PFSK-1 (cell line): ENCODE data around the gene SOX30.

Source experiments
- POLR2AphosphoS5 ChIP-seq: IDR thresholded peaks from 2 replicates; pipeline ENCODE4 v1.6.1; 2012; ENCODE audit warnings: low read depth, mild to moderate bottlenecking, control low read depth, low read length, moderate library complexity
- TAF1 ChIP-seq: IDR thresholded peaks from 2 replicates; pipeline ENCODE4 v1.6.1; 2012; ENCODE audit warnings: low read length, control low read depth, borderline replicate concordance; ENCODE audit not compliant: insufficient read depth

DNA sequence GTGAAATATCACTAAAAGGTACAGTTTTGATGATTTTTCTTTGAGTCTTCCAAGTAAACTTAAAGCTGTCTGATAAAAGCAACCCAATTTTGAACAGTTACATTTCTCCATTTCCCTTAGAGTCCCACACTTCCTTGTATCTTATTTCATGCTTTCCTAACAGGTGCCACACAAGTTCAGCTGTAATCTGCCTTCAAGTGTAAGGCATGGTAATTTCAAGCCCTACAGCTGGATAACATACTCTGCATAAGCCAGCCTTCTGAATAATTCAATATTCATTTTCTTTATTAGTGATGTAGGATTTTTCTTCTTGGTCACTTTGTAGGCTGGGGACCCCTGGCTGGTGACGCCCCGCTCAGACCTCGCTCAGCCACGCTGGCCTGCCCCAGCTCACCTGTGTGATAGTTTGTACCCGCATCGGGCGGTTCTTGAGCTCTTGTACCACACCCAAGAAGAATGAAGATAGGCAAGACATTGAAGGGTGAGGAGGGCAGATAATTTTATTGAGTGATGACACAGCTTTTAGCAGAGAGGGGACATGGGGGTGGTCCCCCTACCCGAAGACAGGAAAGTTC lies 34.0 kb downstream of the SOX30 start:
- TF ChIP-seq TAF1 (no peak), POLR2AphosphoS5 (no peak)
